ENCODE measurements around the gene RING1. TPM values are rescaled to one million over a fixed set of nuclear protein-coding genes. Genes with fewer than 3 reads are reported as not detected.
A peak's percentile ranks its signal among the peaks of the same experiment; 100 is the strongest.

The RING1 gene
- total RNA-seq, 2 donors from 2014 or later, result 13.2 to 17.3 TPM

GRCh38 chr6:33199687-33200218, 8.5 kb upstream of the RING1 start:
- no peak for ATAC-seq (ENCODE audit: insufficient number of reproducible peaks, low FRiP score, low read depth)
- Histone ChIP-seq H3K27ac (peak overlapping the region; percentile 97 to 99), H3K4me1 (ENCODE audit: control insufficient read depth in 1 of 2, low read depth in 2 of 2) (peaks cover 26 to 48% of the 10 kb centered on the region in 2 donors), H3K36me3 (peaks cover 38% of the 10 kb centered on the region), H3K4me3 (peak overlapping the region; percentile 99), H3K9me3 (no peaks in the 10 kb centered on the region), H3K27me3 (replicated peaks; ENCODE audit: insufficient read depth) (no peaks in the 10 kb centered on the region)
- no peak for TF ChIP-seq CTCF (IDR thresholded peaks at IDR 0.05)
- DNase-seq (ENCODE audit: low spot score), result no peak

GRCh38 chr6:33200219-33201146, 7.8 kb upstream of the RING1 start, which contains the start of the genes RXRB and SLC39A7:
RXRB (minus strand) TSS chr6:33200665; CDS start chr6:33200476, 189 bp downstream.
SLC39A7 (plus strand) TSS chr6:33200867; CDS start chr6:33201246, 379 bp downstream.
- Histone ChIP-seq H3K9me3 (no peaks in the 10 kb centered on the region), H3K4me1 (ENCODE audit: control insufficient read depth in 1 of 2, low read depth in 2 of 2) (peaks cover 29 to 55% of the 10 kb centered on the region in 2 donors), H3K36me3 (peaks cover 31% of the 10 kb centered on the region), H3K27me3 (replicated peaks; ENCODE audit: insufficient read depth) (no peaks in the 10 kb centered on the region), H3K4me3 (peak within 1 kb of the TSS; percentile 99), H3K27ac (peak within 1 kb of the TSS; percentile 97 to 99)
- ATAC-seq (ENCODE audit: insufficient number of reproducible peaks, low FRiP score, low read depth) (peak; percentile 90), DNase-seq (ENCODE audit: low spot score) (peak; percentile 99)
- no peak for TF ChIP-seq CTCF (IDR thresholded peaks at IDR 0.05)

GRCh38 chr6:33201147-33201545, 7.2 kb upstream of the RING1 start:
- ATAC-seq (ENCODE audit: insufficient number of reproducible peaks, low FRiP score, low read depth) (no peak), DNase-seq (ENCODE audit: low spot score) (no peak)
- Histone ChIP-seq H3K4me3 (peak overlapping the region; percentile 99), H3K9me3 (no peaks in the 10 kb centered on the region), H3K27me3 (replicated peaks; ENCODE audit: insufficient read depth) (no peaks in the 10 kb centered on the region), H3K36me3 (peaks cover 24% of the 10 kb centered on the region), H3K4me1 (ENCODE audit: control insufficient read depth in 1 of 2, low read depth in 2 of 2) (peaks cover 29 to 55% of the 10 kb centered on the region in 2 donors), H3K27ac (peak overlapping the region; percentile 97 to 99)
- no peak for TF ChIP-seq CTCF (IDR thresholded peaks at IDR 0.05)

- Histone ChIP-seq H3K27ac (no peak overlapping the region), H3K4me3 (peak overlapping the region; percentile 99), H3K9me3 (no peaks in the 10 kb centered on the region), H3K27me3 (replicated peaks; ENCODE audit: insufficient read depth) (no peaks in the 10 kb centered on the region), H3K4me1 (ENCODE audit: control insufficient read depth in 1 of 2, low read depth in 2 of 2) (peaks cover 29 to 57% of the 10 kb centered on the region in 2 donors), H3K36me3 (peaks cover 19% of the 10 kb centered on the region)
- ATAC-seq (ENCODE audit: insufficient number of reproducible peaks, low FRiP score, low read depth) (no peak), DNase-seq (ENCODE audit: low spot score) (no peak)
- no peak for TF ChIP-seq CTCF (IDR thresholded peaks at IDR 0.05)
Observed at GRCh38 chr6:33201935-33202334, 6.4 kb upstream of the RING1 start.

GRCh38 chr6:33202799-33203198, 5.5 kb upstream of the RING1 start:
- Histone ChIP-seq H3K4me3 (no peak overlapping the region), H3K36me3 (peaks cover 15% of the 10 kb centered on the region), H3K27me3 (replicated peaks; ENCODE audit: insufficient read depth) (no peaks in the 10 kb centered on the region), H3K4me1 (ENCODE audit: control insufficient read depth in 1 of 2, low read depth in 2 of 2) (peaks cover 29 to 59% of the 10 kb centered on the region in 2 donors), H3K27ac (no peak overlapping the region), H3K9me3 (no peaks in the 10 kb centered on the region)
- no peak for TF ChIP-seq CTCF (IDR thresholded peaks at IDR 0.05)
- no peak for DNase-seq (ENCODE audit: low spot score)
- no peak for ATAC-seq (ENCODE audit: insufficient number of reproducible peaks, low FRiP score, low read depth)
